ENCODE data around the gene APOD. TPM values are rescaled to one million over a fixed set of nuclear protein-coding genes. Genes with fewer than 3 reads are reported as not detected.

APOD gene
- total RNA-seq, 2 experiments from 2014 or later = not detected

- Mint-ChIP-seq H3K27me3 (no peaks in the 10 kb centered on the region), H3K4me3 (peak overlapping the region; percentile 83), H3K36me3 (ENCODE audit: low read depth) (peaks cover 31% of the 10 kb centered on the region), H3K9me3 (peaks cover 6% of the 10 kb centered on the region), H3K27ac (peak overlapping the region; percentile 85), H3K4me1 (ENCODE audit: low read depth) (peaks cover 56% of the 10 kb centered on the region)
- no peak for ATAC-seq
- no peak for TF ChIP-seq CTCF (IDR thresholded peaks at IDR 0.05)
- POLR2A ChIA-PET = interaction anchor here (1.2 to 4.7 kb wide), 2 partner anchors 9 to 11 kb away, joined by 3 to 34 read pairs; no protein-coding TSS in a partner anchor
- DNase-seq = peak; percentile 64
- intact Hi-C loops (cut with micrococcal nuclease) = no loop called here
- CTCF ChIA-PET = interaction anchor here (3.5 kb wide), 1 partner anchor 269 kb away, joined by 32 read pairs; the partner anchor contains the start of gene XXYLT1
Measured at GRCh38 chr3:195540027-195540426, 43.7 kb downstream of the APOD start.

DNA sequence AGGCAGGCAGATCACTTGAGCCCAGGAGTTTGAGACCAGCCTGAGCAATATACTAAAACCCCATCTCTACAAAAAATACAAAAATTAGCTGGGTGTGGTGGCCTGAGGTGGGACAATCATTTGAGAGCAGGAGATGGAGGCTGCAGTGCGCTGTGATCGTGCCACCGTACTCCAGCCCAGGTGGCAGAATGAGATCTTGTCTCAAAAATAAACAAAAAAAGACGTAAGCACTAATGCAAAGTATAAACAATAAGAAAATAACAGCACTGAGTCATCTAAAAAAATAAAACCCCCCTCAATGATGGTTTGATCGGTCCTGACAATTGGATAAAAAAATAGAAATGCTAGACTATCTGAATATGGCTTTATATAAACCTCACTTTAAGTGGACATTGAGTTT is 44.3 kb downstream of the APOD start:
- POLR2A ChIA-PET = interaction anchor here (0.8 to 4.7 kb wide), 4 partner anchors 9 to 369 kb away, joined by 3 to 34 read pairs (median 3); no protein-coding TSS in a partner anchor
- Mint-ChIP-seq H3K4me1 (ENCODE audit: low read depth) (peaks cover 56% of the 10 kb centered on the region), H3K27me3 (no peaks in the 10 kb centered on the region), H3K9me3 (peaks cover 8% of the 10 kb centered on the region), H3K27ac (peak overlapping the region; percentile 85), H3K36me3 (ENCODE audit: low read depth) (peaks cover 37% of the 10 kb centered on the region), H3K4me3 (peak overlapping the region; percentile 83)
- intact Hi-C loops (cut with micrococcal nuclease) = no loop called here
- no peak for TF ChIP-seq CTCF (IDR thresholded peaks at IDR 0.05)
- ATAC-seq = no peak
- CTCF ChIA-PET = interaction anchor here (2.1 to 3.5 kb wide), 5 partner anchors 11 to 269 kb away, joined by 7 to 32 read pairs (median 12); partner anchors contain the start of gene XXYLT1
- DNase-seq = no peak

DNA sequence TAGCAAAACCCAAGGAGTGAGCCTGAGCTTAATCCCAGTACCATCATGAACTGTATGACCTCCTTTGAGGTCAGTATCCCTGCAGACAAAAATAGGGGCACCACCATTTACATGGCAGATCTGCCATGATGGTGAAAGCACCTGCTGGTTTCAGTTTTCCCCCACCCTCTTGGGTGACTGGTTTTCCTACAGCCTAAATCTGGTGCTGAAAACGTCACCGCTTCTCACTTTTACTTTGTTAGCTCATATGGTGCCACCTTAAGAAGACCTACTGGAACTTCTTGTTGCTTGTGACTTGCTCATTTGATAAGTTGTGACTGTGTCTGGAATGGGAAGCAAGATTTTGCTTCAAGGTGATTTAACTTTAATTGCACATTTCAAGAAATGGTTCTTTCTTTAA is 45.7 kb downstream of the APOD start:
- ChIA-PET CTCF (interaction anchor here (0.6 to 3.5 kb wide), 11 partner anchors 8 to 755 kb away, joined by 3 to 32 read pairs (median 7); partner anchors contain the start of gene XXYLT1), POLR2A (interaction anchor here (1.0 to 1.8 kb wide), 3 partner anchors 13 to 95 kb away, joined by 3 to 6 read pairs (median 5); partner anchors contain the start of gene ACAP2)
- TF ChIP-seq CTCF (IDR thresholded peaks at IDR 0.05) = no peak
- peaks cover 63% of the 10 kb centered on the region for H3K4me1 Mint-ChIP-seq (ENCODE audit: low read depth)
- DNase-seq (peak; percentile 83), ATAC-seq (peak; percentile 73)
- H3K9me3 Mint-ChIP-seq = peaks cover 8% of the 10 kb centered on the region
- H3K36me3 Mint-ChIP-seq (ENCODE audit: low read depth) = peaks cover 46% of the 10 kb centered on the region
- no peaks in the 10 kb centered on the region for H3K27me3 Mint-ChIP-seq
- intact Hi-C loops (cut with micrococcal nuclease) = no loop called here
- peak overlapping the region; percentile 81 for H3K27ac Mint-ChIP-seq
- peak overlapping the region; percentile 47 for H3K4me3 Mint-ChIP-seq

GRCh38 chr3:195535293-195535692 is 48.4 kb downstream of the APOD start:
- no peak for ATAC-seq
- Mint-ChIP-seq H3K27me3 (no peaks in the 10 kb centered on the region), H3K27ac (peak overlapping the region; percentile 66), H3K9me3 (peaks cover 8% of the 10 kb centered on the region), H3K4me3 (no peak overlapping the region), H3K4me1 (ENCODE audit: low read depth) (peaks cover 79% of the 10 kb centered on the region), H3K36me3 (ENCODE audit: low read depth) (peaks cover 47% of the 10 kb centered on the region)
- no peak for DNase-seq
- POLR2A ChIA-PET = interaction anchor here (1.1 kb wide), 1 partner anchor 93 kb away, joined by 3 read pairs; no protein-coding TSS in a partner anchor
- CTCF ChIA-PET = interaction anchor here (0.8 to 2.2 kb wide), 3 partner anchors 13 to 264 kb away, joined by 5 to 12 read pairs (median 6); partner anchors contain the start of gene XXYLT1
- no peak for TF ChIP-seq CTCF (IDR thresholded peaks at IDR 0.05)
- intact Hi-C loops (cut with micrococcal nuclease) = no loop called here

- POLR2A ChIA-PET = interaction anchor here (0.7 to 1.4 kb wide), 3 partner anchors 9 to 846 kb away, joined by 3 to 6 read pairs (median 4); partner anchors contain the start of gene PPP1R2
- intact Hi-C loops (cut with micrococcal nuclease) = no loop called here
- Mint-ChIP-seq H3K36me3 (ENCODE audit: low read depth) (peaks cover 54% of the 10 kb centered on the region), H3K4me3 (no peak overlapping the region), H3K4me1 (ENCODE audit: low read depth) (peaks cover 80% of the 10 kb centered on the region), H3K9me3 (peaks cover 8% of the 10 kb centered on the region), H3K27ac (peak overlapping the region; percentile 22), H3K27me3 (no peaks in the 10 kb centered on the region)
- no peak for TF ChIP-seq CTCF (IDR thresholded peaks at IDR 0.05)
- ATAC-seq (no peak), DNase-seq (no peak)
- CTCF ChIA-PET = interaction anchor here (1.0 to 2.2 kb wide), 3 partner anchors 10 to 262 kb away, joined by 4 to 12 read pairs (median 5); partner anchors contain the start of gene XXYLT1
Measured at GRCh38 chr3:195532834-195533233, 50.9 kb downstream of the APOD start.

All from activated CD8-positive, alpha-beta T cell treated with anti-CD3 and anti-CD28 coated beads for 36 hours (primary cell).